ENCODE data around the gene TMEM259.

- no peak for TF ChIP-seq ZNF432 (CRISPR knock-in tag; IDR thresholded peaks at IDR 0.05; ENCODE audit: borderline replicate concordance)
- no peak for TF ChIP-seq ZNF614 (CRISPR knock-in tag; IDR thresholded peaks at IDR 0.05; ENCODE audit: borderline replicate concordance)
- TF ChIP-seq MAFK (conservative IDR thresholded peaks at IDR 0.05 in 1 of 2, IDR thresholded peaks at IDR 0.05 in 1 of 2; ENCODE audit: low read length in 2 of 2), result no peak
- no peak for TF ChIP-seq EP300 (IDR thresholded peaks at IDR 0.05; ENCODE audit: low read depth in 2 of 2, low read length in 2 of 2)
- TF ChIP-seq EP300 (CRISPR knock-in tag; IDR thresholded peaks at IDR 0.05; ENCODE audit: borderline replicate concordance), result no peak
- no peak for TF ChIP-seq ZFP36 (IDR thresholded peaks at IDR 0.05; ENCODE audit: borderline replicate concordance, low read depth, low read length, partially characterized antibody)
- TF ChIP-seq SOX13 (IDR thresholded peaks at IDR 0.05), result no peak
- no peak for TF ChIP-seq SOX13 (CRISPR knock-in tag; conservative IDR thresholded peaks at IDR 0.05 in 1 of 2, IDR thresholded peaks at IDR 0.05 in 1 of 2)
- TF ChIP-seq, protein P1, sequence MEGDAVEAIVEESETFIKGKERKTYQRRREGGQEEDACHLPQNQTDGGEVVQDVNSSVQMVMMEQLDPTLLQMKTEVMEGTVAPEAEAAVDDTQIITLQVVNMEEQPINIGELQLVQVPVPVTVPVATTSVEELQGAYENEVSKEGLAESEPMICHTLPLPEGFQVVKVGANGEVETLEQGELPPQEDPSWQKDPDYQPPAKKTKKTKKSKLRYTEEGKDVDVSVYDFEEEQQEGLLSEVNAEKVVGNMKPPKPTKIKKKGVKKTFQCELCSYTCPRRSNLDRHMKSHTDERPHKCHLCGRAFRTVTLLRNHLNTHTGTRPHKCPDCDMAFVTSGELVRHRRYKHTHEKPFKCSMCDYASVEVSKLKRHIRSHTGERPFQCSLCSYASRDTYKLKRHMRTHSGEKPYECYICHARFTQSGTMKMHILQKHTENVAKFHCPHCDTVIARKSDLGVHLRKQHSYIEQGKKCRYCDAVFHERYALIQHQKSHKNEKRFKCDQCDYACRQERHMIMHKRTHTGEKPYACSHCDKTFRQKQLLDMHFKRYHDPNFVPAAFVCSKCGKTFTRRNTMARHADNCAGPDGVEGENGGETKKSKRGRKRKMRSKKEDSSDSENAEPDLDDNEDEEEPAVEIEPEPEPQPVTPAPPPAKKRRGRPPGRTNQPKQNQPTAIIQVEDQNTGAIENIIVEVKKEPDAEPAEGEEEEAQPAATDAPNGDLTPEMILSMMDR (CRISPR knock-in tag; IDR thresholded peaks at IDR 0.05), result no peak
Measured at GRCh38 chr19:1018932-1019615, 1.8 kb downstream of the TMEM259 start.

All from HepG2 (cell line).